DND-41 (cell line): ENCODE results near the gene CFAP61.

Experiments
- ATAC-seq: fragments of 200-7000 bp; cut with Tn5 transposase; 3 replicates; pipeline ENCODE4 v1.9.1; 2021; ENCODE audit warnings: low read depth; ENCODE audit not compliant: insufficient read depth
- DNase-seq: peaks from one replicate; pipeline ENCODE4 v3.0.0-alpha.2; 2020
- H2AFZ ChIP-seq: 2 replicates; pipeline ENCODE4 v1.6.0; 2012; ENCODE audit warnings: low read depth, low read length
- H3K27ac ChIP-seq: 2 replicates; pipeline ENCODE4 v1.5.1; 2012; ENCODE audit warnings: low read length, inconsistent platforms
- H3K27me3 ChIP-seq: fragments of 200-600 bp; sonication (generic); 2 replicates; pipeline ENCODE4 v1.6.0; 2012; ENCODE audit warnings: low read length, mild to moderate bottlenecking, inconsistent platforms; ENCODE audit not compliant: insufficient read depth, poor library complexity
- H3K36me3 ChIP-seq: 2 replicates; pipeline ENCODE4 v1.5.1; 2012; ENCODE audit warnings: low read length, inconsistent platforms; ENCODE audit not compliant: insufficient read depth
- H3K4me1 ChIP-seq: 2 replicates; pipeline ENCODE4 v1.5.1; 2012; ENCODE audit warnings: mild to moderate bottlenecking, low read length; ENCODE audit not compliant: insufficient read depth
- H3K4me2 ChIP-seq: 2 replicates; pipeline ENCODE4 v1.6.0; 2012; ENCODE audit warnings: mild to moderate bottlenecking, moderate library complexity, low read length, inconsistent platforms; ENCODE audit not compliant: insufficient read depth
- H3K4me3 ChIP-seq, 2 experiments: fragments of 200-600 bp in 1 of 2; shearing (Covaris generic) in 1 of 2; 2 replicates each; pipeline ENCODE4 v1.5.1; 2012 to 2016; ENCODE audit warnings: inconsistent platforms in 2 of 2, low read length in 2 of 2, mild to moderate bottlenecking in 2 of 2, low read depth in 1 of 2, moderate library complexity in 1 of 2
- H3K79me2 ChIP-seq: 2 replicates; pipeline ENCODE4 v1.6.0; 2012; ENCODE audit warnings: low read length, inconsistent platforms; ENCODE audit not compliant: insufficient read depth
- H3K9ac ChIP-seq: 2 replicates; pipeline ENCODE4 v1.6.0; 2012; ENCODE audit warnings: low read depth, mild to moderate bottlenecking, inconsistent platforms, low read length, moderate library complexity
- H3K9me3 ChIP-seq: 2 replicates; pipeline ENCODE4 v1.5.1; 2012; ENCODE audit warnings: low read length, moderate library complexity, mild to moderate bottlenecking, inconsistent platforms; ENCODE audit not compliant: insufficient read depth, severe bottlenecking
- H4K20me1 ChIP-seq: 2 replicates; pipeline ENCODE4 v1.6.0; 2012; ENCODE audit warnings: low read length; ENCODE audit not compliant: insufficient read depth
- CTCF ChIP-seq: IDR thresholded peaks from 2 replicates; pipeline ENCODE4 v1.5.1; 2012; ENCODE audit warnings: borderline replicate concordance, low read length, moderate library complexity, mild to moderate bottlenecking; ENCODE audit not compliant: poor library complexity, severe bottlenecking; ENCODE audit errors: extremely low read depth
- EZH2 ChIP-seq: IDR thresholded peaks from 3 replicates; pipeline ENCODE4 v1.6.1; 2012; ENCODE audit warnings: borderline replicate concordance, low read depth, mild to moderate bottlenecking, moderate library complexity, low read length, inconsistent platforms; ENCODE audit not compliant: severe bottlenecking

Gene CFAP61

GRCh38 chr20:20259533-20259932 is 207.2 kb downstream of the CFAP61 start:
- Histone ChIP-seq H4K20me1 (no peaks in the 10 kb centered on the region), H3K36me3 (no peaks in the 10 kb centered on the region), H3K9ac (no peak overlapping the region), H3K27me3 (peaks cover 17% of the 10 kb centered on the region), H2AFZ (no peak overlapping the region), H3K4me2 (no peak overlapping the region), H3K4me3 (no peak overlapping the region), H3K79me2 (no peaks in the 10 kb centered on the region), H3K4me1 (no peaks in the 10 kb centered on the region), H3K27ac (no peak overlapping the region), H3K9me3 (no peaks in the 10 kb centered on the region)
- no peak for ATAC-seq
- no peak for DNase-seq
- no peak for TF ChIP-seq EZH2
- no peak for TF ChIP-seq CTCF

GRCh38 chr20:20261159-20261558 is 208.8 kb downstream of the CFAP61 start:
- Histone ChIP-seq H3K79me2 (no peaks in the 10 kb centered on the region), H3K27ac (no peak overlapping the region), H3K4me3 (no peak overlapping the region), H3K4me2 (no peak overlapping the region), H3K36me3 (no peaks in the 10 kb centered on the region), H4K20me1 (no peaks in the 10 kb centered on the region), H3K9me3 (no peaks in the 10 kb centered on the region), H3K27me3 (peaks cover 17% of the 10 kb centered on the region), H2AFZ (no peak overlapping the region), H3K4me1 (no peaks in the 10 kb centered on the region), H3K9ac (no peak overlapping the region)
- ATAC-seq (no peak), DNase-seq (no peak)
- no peak for TF ChIP-seq CTCF
- no peak for TF ChIP-seq EZH2

- Histone ChIP-seq H3K27me3 (peaks cover 12% of the 10 kb centered on the region), H2AFZ (no peak overlapping the region)
- no peak for ATAC-seq
Observed at GRCh38 chr20:20265210-20265609, 212.9 kb downstream of the CFAP61 start.

More at GRCh38 chr20:20265210-20265609, 212.9 kb downstream of the CFAP61 start:
- Histone ChIP-seq H3K4me3 (no peak overlapping the region), H3K79me2 (no peaks in the 10 kb centered on the region), H3K4me1 (no peaks in the 10 kb centered on the region), H3K9ac (no peak overlapping the region), H4K20me1 (0 out of 2 replicates have a peak, but pooled peaks cover 4% of the 10 kb centered on the region), H3K36me3 (no peaks in the 10 kb centered on the region), H3K9me3 (no peaks in the 10 kb centered on the region), H3K27ac (no peak overlapping the region), H3K4me2 (no peak overlapping the region)
- TF ChIP-seq EZH2 (no peak), CTCF (no peak)
- DNase-seq, result no peak
